ENCODE results near the gene SYCN.

GRCh38 chr19:39240421-39240820 lies 36.4 kb upstream of the SYCN start:
- TF ChIP-seq CTCF (conservative IDR thresholded peaks at IDR 0.05; ENCODE audit: low read length) = no peak
- TF ChIP-seq EZH2phosphoT487 (IDR thresholded peaks at IDR 0.05; ENCODE audit: borderline replicate concordance, low read depth, low read length) = no peak

Measured in OCI-LY7 (cell line).